SK-N-DZ (cell line): ENCODE data around the gene TMEM63A.
"Not testable (repeated sequence)": the region's sequence is repeated elsewhere in the genome, so short reads cannot be mapped to it uniquely, and the experiment has no call there.

Source experiments
- DNase-seq: peaks from one replicate; pipeline ENCODE4 v3.0.0-alpha.2; 2015; ENCODE audit warnings: low spot score

TMEM63A gene

DNA sequence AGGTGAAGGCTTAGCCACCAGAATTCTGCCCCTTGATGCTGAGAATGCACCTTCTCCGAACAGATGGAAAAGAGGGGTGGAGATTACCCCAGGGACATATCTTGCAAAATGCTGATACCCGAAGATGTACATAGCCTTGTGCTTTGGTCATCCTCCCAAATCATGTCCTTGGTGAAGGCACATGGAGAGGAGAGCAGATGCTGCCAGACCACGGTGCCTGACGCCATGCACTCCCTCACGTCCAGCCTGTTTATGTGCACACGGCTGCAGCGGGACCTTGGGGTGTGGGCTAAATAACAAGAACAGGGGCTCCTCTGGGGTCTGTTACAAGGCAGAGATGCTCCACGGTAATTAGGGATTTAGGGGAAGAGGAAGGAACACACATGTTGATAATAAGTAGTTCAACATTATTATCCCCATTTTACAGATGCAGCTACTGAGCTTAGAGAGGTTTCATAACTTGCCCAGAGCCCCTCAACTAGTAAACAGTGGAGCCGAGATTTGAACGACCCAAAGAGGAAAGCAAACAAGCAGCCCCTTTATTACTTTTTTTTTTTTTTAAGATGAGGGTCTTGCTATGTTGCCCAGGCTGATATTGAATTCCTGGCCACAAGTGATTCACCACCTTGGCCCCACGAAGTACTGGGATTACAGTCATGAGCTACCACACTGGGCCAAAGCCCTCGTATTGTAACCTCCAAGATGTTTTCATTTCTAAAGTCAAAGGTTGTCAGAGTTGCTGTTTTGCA, 59.4 kb downstream of the TMEM63A start:
- DNase-seq = no peak

DNA sequence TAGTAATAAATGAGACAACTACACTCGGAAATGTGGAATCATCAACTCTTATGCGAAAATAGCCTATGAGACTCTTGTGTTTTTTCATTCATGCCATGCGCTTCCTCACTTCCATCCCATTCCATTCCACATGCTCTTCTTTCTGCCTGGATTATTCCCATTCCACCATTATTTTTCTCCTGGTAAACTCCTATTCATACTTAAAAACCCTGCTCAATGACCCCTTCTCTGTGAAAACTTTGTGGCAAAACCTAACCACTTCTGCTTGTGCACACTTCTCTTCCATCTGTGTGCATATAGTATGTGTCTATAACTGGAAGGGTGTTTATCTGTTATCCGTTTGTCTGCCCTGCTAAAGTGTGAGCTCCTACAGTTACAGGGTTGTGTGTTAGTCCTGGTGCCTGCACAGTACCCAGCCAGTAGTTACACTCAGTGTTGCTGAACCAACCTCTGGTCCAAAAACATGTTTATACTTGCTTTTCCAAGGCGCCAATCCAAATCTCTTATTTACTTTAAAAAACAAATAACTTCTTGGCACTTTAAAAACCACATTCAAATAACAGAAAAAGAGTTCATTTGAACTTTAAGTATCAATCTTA, 61.6 kb downstream of the TMEM63A start:
- DNase-seq = no peak

DNA sequence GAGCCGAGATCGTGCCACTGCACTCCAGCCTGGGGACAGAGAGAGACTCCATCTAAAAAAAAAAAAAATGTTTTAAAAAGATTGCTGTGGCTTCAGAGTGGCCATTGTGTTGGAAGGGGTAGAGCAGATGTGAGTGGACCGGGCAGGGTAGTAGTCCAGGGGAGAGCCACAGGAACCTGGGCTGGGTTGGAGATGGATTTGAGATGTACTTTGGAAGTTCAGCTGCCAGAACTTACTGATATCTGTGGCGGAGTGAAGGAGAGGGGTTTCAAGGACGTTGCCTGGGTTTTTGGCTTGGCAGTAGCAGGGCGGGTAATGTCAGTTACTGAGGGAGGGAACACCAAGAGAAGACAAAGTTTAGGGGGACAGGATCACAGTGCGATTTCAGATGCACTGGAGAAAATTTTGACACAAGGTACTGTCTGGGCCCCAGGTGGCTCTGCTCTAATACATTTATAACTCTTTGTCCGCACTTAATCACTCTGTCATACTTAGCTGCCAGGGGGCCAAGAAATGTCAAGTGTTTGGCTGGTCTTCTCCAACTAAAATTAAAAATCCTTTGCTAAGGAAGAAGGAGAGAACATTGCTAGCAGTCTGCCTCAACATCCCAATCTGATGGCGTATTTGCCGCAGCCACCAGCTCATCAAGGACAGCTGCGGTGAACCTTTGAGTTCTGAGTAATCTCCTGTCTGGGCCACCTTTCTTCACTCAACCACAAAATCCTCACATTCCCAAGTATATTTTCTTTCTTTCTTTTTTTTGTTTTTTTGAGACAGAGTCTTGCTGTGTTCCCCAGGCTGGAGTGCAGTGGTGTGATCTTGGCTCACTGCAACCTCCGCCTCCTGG, 62.6 kb downstream of the TMEM63A start:
- no peak for DNase-seq

DNA sequence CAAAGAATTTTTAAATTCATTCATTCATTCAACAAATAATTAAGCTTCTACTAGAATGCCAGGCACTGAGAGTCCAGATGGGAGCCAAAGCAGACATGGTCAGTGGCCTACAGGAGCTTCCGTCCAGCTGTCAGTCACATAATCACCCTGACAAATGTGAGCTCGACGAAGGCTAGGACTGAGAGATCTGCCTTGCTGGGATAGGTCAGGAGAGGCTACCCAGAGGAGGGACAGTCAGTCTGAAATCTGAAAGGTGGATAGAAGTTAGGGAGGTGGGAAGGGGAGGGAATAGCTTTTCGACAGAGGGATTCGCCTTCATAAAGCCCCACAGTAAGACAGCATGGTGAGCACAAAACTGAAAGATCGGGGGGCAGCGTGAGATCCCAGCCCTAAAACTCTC, 64.0 kb downstream of the TMEM63A start:
- no peak for DNase-seq

DNA sequence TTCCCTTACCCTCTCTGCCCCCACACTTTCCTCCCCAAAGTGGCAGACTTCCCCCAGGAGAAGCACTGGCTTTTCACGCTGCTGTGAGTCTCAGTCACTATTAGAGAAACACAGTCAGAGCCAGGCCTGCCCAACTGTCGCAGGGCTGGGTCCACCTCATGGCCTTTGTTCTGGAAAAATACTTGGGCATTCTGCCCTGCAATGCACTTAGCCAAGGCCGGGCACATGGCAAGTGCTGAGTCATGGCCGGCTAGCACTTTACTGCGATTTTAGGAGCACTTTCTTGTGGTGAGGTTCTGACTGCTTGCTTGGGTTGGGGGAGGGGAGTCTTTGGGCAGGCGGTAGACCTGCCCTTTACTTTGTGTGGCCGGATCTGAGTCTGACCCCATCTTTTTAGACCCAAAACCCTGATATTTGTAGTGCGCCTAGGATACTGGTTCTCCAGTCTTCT, 64.5 kb downstream of the TMEM63A start:
- no peak for DNase-seq

DNA sequence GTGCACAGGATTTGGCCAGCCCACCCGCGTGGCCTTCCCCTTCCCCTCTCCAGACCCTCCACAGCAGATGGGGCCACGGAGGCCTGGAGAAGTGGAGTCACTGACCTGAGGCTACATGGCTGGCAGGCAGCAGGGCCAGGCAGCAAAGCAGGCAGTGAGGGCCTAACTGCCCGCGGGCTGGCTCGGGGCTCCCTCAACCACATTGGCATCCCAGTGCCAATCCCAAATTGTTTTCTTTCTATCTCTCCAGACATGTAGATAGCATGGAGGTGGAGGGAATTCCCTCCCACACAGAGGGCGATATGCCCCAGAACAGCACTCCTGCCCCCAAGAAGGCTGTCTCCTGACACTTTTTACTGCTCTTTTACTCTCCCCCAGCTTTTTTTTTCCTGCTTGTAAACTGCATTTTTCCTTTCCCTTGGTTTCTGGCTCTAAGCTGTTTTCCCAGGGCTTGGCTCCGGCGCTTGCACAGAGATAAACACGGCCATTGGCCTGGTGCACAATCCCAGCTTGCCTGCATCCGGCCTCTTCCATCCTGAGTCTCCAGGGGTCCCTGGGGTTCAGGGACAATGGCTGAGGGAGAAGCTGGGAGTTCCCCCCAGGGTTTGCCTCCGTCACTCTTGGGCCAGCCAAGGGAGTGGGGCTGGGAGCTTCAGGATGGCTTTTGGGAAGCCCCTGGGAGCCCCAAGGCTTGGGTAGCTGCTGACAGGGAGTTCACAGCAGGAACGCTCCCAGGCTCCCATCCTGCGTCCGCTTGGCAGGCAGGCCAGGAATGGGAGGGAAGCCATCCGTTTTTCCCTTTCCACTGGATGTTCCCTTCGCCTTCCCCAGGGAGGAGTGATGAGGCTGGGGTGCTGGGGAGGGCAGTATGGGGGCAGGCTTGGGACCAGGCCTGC, 65.3 kb downstream of the TMEM63A start:
- DNase-seq = no peak

DNA sequence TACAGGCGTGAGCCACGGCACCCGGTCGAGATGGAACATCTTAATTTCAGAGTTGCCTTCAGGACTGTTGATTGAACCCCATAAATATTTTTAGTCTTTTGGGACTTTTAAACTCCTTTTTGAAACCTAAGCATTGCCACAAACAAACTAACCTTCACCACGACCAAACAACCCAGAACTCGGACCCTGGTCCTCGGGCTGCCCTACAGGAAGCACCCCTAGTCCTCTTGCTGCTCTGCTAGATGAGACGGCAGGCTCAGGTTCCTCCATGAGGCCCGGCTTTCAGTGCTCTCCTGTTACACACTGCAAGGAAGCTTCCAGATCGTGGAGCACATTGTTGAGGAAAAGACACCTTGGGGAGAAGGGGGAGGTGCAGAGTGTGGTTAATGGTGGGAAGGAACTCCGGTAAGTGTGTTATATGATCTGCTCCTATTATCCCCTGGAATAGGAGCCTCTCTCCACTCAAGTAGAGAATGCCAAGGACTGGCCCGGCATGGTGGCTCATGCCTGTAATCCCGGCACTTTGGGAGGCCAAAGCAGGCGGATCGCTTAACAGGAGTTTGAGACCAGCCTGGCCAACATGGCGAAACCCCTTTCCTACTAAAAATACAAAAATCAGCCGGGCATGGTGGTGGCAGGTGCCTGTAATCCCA, 66.5 kb downstream of the TMEM63A start:
- no peak for DNase-seq

DNA sequence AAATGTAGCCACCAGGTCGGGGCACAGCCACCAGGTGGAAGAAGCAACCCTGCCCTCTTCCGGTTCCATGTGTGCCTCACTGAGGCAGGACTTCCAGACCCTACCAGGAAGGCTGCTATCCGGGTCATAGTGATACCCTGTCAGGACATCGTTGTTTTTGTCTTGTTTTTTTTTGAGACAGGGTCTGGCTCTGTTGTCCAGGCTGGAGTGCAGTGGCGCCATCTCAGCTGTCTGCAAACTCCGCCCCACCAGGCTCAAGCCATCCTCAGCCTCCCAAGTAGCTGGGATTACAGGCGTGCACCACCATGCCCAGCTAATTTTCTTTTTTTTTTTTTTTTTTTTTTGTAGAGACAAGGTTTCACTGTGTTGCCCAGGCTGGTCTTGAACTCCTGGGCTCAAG, 67.1 kb downstream of the TMEM63A start:
- not testable (repeated sequence) for DNase-seq

DNA sequence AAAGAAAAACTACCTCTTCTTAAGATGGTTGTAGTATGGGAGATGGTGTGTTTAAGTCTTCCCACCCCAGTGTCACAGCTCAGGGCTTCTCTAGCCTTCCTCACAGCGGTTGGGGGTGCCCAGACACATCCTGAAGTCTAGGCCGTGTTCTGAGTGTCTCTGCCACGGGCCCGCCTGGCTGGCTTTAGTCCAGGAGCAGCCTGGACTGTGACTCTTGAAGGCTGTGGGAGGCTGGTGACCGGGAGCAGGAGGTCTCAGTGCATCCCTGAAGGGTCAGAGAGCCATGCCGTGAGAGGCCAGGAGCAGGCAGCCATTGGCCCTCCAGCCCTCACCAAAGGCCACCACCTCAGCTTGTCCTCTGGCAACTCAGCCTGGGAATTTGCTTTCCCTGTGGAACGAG, 67.8 kb downstream of the TMEM63A start:
- no peak for DNase-seq

DNA sequence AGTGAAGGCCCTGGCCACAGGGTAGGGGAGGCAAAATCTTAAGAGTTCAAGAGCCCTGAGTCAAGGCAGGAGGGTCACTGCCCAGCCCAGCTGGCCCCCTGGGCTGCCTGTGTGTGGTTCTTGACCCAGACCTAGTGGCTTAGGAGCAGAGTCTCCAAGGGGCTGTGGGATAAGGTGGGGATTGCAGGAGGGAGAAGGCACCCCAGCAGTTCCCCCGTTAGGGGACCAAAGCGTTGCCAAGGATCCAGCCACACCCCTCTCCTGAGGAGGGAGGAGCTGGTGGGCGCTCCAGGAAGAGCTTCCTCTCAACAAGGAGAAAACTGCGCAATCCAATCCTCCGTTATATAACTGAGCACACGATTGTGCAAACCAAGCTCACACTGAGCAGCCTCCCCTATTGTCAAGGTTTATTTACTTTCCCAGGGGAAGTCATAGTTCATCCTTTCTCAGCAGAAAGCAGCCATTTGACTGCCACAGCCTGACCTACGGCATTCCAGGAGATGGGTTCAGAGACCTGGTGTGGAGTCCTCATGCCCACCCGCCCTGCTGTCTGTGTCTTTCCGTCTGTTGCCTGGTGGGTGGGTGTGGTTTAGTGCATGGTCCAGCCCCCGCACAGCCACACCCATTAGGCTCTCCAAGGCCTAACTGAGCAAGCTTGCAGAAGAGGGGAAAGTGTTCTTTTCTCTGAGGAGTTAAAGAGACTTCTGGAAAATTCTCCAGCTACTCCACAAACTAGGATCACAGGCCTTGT, 68.8 kb downstream of the TMEM63A start:
- DNase-seq = no peak

DNA sequence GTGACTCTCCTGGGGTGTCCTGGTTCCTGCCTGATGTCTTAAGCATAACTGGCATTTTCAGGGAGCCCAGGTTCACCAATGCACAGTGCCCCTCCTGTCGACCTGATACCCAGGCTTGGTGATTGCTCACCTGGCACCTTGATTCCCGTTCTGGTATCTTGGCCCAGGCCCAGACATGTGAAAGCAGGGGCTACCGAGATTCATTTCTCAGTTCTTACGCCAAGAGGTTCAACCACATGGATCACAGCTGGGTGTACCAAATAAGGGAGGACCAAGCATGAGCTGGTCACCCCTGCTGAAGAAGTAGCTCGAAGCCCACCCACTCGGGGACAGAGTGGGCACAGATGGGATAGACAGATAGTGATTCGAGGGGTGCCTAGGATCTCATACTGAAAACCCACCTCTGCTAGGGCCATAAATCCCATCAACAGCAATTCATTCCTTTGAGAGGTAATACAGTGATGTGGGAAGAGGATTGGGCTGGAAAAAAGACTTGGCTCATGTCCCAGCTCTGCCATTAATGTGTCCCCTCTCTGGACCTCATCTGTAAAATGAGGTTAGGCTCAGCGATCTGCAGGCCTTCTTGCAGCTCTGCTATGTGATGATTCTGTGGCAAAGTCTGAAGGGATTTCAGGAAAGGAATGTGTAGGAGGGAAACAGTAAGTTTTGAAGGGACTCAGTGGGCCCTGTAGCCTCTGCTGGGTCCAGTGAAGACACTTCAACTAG, 69.5 kb downstream of the TMEM63A start:
- no peak for DNase-seq

DNA sequence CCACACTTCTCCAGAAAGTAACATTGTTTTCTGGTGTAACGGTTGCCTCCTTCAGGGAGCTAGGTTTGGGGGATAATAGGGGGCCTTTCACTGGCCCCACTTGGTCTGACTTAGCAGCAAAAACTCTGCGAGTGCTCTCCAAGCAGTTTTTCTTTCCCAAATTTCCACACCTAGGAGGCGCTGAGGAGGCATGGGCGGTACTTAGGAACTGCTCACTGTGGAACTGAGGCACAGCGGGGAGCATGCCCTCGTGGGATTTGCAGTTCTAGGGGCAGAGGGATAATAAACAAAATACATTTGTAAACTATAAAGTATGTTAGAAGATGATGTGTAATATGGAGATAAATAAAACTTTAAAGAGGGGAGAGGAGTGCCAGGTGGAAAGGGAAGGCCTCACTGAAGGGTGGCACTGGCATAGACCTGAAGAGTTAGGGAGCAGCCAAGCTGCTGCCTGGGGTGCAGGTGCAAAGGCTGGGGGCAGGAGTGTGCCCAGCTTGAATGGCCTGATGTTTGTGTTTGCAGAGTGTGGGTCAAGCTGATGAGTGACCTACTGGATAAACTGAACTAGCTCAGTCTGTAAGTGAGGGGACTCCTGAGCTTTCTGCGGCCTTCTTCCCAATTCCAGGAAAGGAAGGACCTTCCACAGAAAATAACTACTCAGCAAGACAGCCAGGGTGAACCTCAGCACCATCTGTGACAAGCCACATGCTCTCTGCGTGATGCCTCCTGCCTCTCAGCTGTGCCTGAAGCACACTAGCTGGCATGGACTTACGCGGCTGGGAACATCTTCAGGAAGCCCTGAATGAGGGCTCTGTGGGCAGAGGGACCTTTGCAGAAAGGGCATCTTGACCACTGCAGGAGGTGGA, 70.3 kb downstream of the TMEM63A start:
- DNase-seq = no peak

DNA sequence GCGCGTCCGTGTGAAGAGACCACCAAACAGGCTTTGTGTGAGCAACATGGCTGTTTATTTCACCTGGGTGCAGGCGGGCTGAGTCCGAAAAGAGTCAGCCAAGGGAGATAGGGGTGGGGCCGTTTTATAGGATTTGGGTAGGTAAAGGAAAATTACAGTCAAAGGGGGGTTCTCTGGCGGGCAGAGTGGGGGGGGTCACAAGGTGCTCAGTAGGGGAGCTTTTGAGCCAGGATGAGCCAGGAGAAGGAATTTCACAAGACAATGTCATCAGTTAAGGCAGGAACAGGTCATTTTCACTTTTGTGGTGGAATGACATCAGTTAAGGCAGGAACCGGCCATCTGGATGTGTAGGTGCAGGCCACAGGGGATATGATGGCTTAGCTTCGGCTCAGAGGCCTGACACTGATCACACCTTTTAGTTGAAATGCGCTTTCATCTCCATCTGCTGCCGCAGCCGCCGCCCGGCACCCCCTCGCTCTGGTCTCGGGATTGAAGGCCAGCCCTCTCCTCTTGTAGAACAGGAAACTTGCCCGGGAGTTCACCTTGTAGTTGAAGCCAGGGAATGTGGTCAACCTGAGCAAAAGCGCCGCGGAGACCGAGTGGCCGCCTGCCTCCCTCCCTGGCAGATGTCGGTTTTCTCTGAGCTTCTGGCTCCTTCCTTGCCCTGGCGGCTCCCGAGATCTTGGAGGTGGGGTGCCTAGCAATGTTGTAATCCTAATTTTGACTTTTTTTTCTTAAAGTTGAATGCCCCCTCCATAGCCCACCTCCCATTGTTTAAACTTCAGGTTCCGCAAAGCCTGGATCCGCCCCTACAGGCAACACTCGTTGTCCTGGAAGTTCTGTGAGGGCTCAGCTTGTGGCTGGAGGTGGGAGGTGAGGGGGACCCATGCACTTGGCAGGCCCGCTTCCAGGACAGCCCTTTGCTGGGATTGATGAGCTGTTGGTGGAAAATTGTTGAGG, 71.3 kb downstream of the TMEM63A start:
- not testable (repeated sequence) for DNase-seq

DNA sequence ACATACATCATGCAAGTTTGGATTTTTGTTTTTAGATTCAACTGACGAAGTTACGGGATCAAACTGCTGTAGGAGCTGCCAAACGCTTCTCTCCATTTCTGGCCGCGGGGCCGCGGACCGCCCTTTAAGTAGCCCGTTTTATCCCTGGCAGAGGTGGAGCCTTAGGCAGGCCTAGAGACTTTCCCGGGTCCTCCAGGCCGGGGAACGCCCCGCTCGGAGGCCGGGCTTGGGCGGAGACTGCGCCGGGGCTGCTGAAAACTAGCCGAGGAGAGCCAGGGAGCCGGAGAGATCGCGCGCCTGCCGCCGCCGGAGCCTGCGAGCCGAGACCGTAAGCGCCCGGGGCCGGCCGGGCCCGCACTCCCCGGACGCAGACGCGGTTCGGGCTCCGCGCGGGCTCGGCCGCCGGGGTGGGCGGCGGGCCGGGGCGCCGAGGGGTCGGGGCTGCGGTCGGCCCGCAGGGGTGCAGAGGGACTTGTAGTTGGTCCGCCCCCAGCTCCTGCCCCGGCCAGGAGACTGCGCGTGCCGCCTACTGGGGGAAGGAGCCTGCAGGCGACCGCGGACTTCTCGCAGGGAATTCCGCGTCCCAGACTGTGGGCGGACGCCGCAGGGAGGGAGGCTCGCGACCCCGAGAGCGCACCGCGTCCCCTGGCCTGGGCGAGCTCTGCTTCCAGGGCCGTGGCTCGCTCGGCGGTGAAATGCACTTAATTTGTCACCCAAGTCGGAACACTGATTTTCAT, 72.2 kb downstream of the TMEM63A start, which contains the start of gene EPHX1:
Gene EPHX1 (plus strand): TSS at position 283 of the 737 bp plus-strand sequence. CDS start 18,606 bp downstream, outside the sequence.
- peak; percentile 79 for DNase-seq

DNA sequence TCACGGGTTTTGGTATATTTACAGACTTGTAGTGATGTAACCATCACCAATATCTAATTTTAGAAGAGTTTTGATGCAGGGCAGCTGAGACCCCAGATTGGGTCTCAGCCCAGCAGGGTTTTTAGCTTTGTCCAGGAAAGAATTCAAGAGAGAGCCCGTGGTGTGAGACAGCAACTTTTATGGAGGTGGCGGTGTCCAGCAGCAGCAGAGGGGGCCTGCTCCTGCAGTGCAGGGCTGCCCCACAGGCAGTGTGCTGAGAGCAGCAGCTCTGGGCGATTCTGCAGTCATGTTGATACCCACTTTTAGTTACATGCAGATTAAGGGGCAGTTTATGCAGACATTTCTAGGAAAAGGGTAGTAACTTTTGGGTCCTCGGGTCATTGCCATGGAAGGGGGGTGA, 74.0 kb downstream of the TMEM63A start:
- no peak for DNase-seq

DNA sequence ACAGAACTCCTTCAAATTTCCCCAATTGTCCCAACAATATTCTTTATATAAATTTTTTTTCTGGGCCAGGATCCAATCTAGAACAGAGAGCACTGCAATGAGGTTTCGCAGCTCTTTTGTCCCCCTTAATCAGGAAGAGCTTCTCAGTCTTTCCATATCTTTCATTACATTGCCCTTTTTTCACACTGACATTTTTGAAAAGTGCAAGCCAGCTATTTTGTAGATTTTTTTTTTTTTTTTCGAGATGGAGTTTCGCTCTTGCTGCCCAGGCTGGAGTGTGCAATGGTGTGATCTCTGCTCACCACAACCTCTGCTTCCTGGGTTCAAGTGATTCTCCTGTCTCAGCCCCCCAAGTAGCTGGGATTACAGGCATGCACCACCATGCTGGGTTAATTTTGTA, 75.4 kb downstream of the TMEM63A start:
- DNase-seq = not testable (repeated sequence)
